HepG2 (cell line): ENCODE data around the gene TFB1M. TPM values are rescaled to one million over a fixed set of nuclear protein-coding genes. Genes with fewer than 3 reads are reported as not detected.

Experiments
- ATAC-seq: fragments of 200-7000 bp; cut with Tn5 transposase; 3 replicates; pipeline ENCODE4 v1.9.1; 2020; ENCODE audit warnings: mild to moderate bottlenecking, moderate library complexity
- BruUV-seq: library from RNA; stranded (reverse); fragments of 400-500 nt; replicated peaks from 2 replicates; lab custom pipeline; 2021; lab: Mats Ljungman, UMichigan
- CTCF ChIA-PET: fragments of 300-600 bp; formaldehyde crosslinking; extraction: SDS; loops from one replicate; lab custom pipeline; 2021; ENCODE audit warnings: low total read pairs, inconsistent platforms, low intra/inter-chr PET ratio; lab: Yijun Ruan, JAX
- POLR2A ChIA-PET: fragments of 350-600 bp; sonication (Branson Sonifier 250); formaldehyde crosslinking; loops from one replicate; lab custom pipeline; 2020; ENCODE audit warnings: antibody characterized with exemption, inconsistent platforms; lab: Yijun Ruan, JAX
- DNase-seq: peaks from one replicate; pipeline ENCODE4 v3.0.0-alpha.2; 2015; ENCODE audit warnings: low spot score
- FAIRE-seq: peaks from 3 replicates; lab custom pipeline; 2011; peaks lifted over from hg19 to GRCh38; lab: Jason Lieb, UNC
- H2AFZ ChIP-seq: one replicate; pipeline ENCODE4 v1.6.1; 2011; ENCODE audit warnings: low read length, inconsistent platforms
- H3K27ac ChIP-seq: fragments of 300-600 bp; 3 replicates; pipeline ENCODE4 v1.8.0; 2011; ENCODE audit warnings: mixed run types, mild to moderate bottlenecking, mixed read lengths, low read length, inconsistent platforms; ENCODE audit not compliant: insufficient read depth; ENCODE audit errors: extremely low read length
- H3K27me3 ChIP-seq, 2 experiments: fragments of 200-600 bp in 1 of 2; 2 replicates in 1 of 2; 3 replicates in 1 of 2; pipeline versions ENCODE4 v1.6.0 to v1.8.0; 2011; ENCODE audit warnings: low read length in 2 of 2, mild to moderate bottlenecking in 2 of 2, moderate library complexity in 2 of 2, inconsistent platforms in 1 of 2; ENCODE audit not compliant: insufficient read depth in 2 of 2, control insufficient read depth in 1 of 2
- H3K36me3 ChIP-seq, 2 experiments: fragments of 200-600 bp in 1 of 2; replicated peaks in 1 of 2; 2 replicates in 1 of 2; 3 replicates in 1 of 2; pipeline versions ENCODE4 v1.5.1 to v1.8.0; 2011; ENCODE audit warnings: low read length in 2 of 2, inconsistent platforms in 1 of 2; ENCODE audit not compliant: insufficient read depth in 2 of 2, control insufficient read depth in 1 of 2
- H3K4me1 ChIP-seq: 2 replicates; pipeline ENCODE4 v1.5.1; 2012; ENCODE audit warnings: low read length, inconsistent platforms; ENCODE audit not compliant: insufficient read depth
- H3K4me2 ChIP-seq: 2 replicates; pipeline ENCODE4 v1.6.0; 2011; ENCODE audit warnings: low read depth, low read length, inconsistent platforms
- H3K4me3 ChIP-seq, 3 experiments: fragments of 200-600 bp in 1 of 3; sonication (generic), shearing (Covaris generic) in 1 of 3; replicated peaks in 1 of 3; 2 replicates each; pipeline ENCODE4 v1.5.1; 2011 to 2016; ENCODE audit warnings: low read length in 3 of 3, inconsistent platforms in 2 of 3, low read depth in 2 of 3, mild to moderate bottlenecking in 2 of 3, control low read depth in 1 of 3, mixed read lengths in 1 of 3; ENCODE audit not compliant: insufficient read depth in 1 of 3
- H3K79me2 ChIP-seq: one replicate; pipeline ENCODE4 v1.6.1; 2011; ENCODE audit warnings: low read length, inconsistent platforms; ENCODE audit not compliant: insufficient read depth
- H3K9ac ChIP-seq: 2 replicates; pipeline ENCODE4 v1.6.0; 2011; ENCODE audit warnings: mild to moderate bottlenecking, low read depth, low read length, inconsistent platforms; ENCODE audit not compliant: insufficient read depth
- H3K9me3 ChIP-seq: 2 replicates; pipeline ENCODE4 v1.5.1; 2012; ENCODE audit warnings: mild to moderate bottlenecking, low read length
- H4K20me1 ChIP-seq: 2 replicates; pipeline ENCODE4 v1.6.0; 2011; ENCODE audit warnings: inconsistent platforms, mild to moderate bottlenecking, low read length, moderate library complexity; ENCODE audit not compliant: insufficient read depth
- AHDC1 ChIP-seq: sonication (generic); formaldehyde crosslinking; IDR thresholded peaks from 2 replicates; pipeline ENCODE4 v1.5.1; 2020; ENCODE audit warnings: mild to moderate bottlenecking, missing genetic modification reagents, borderline replicate concordance
- FOSL2 ChIP-seq: sonication (generic); formaldehyde crosslinking; IDR thresholded peaks from 2 replicates; pipeline ENCODE4 v1.4.0; 2020; ENCODE audit warnings: missing genetic modification reagents
- FOXA3 ChIP-seq: IDR thresholded peaks from 2 replicates; pipeline ENCODE4 v1.6.1; 2016; ENCODE audit warnings: missing genetic modification reagents, missing compliant biosample characterization
- HDAC2 ChIP-seq: sonication (generic); formaldehyde crosslinking; IDR thresholded peaks from 2 replicates; pipeline ENCODE4 v1.4.0; 2020; ENCODE audit warnings: missing genetic modification reagents
- HOXA5 ChIP-seq: sonication (generic); formaldehyde crosslinking; IDR thresholded peaks from 2 replicates; pipeline ENCODE4 v1.4.0; 2020; ENCODE audit warnings: missing genetic modification reagents
- IKZF4 ChIP-seq: sonication (generic); formaldehyde crosslinking; IDR thresholded peaks from 2 replicates; pipeline ENCODE4 v1.5.1; 2020; ENCODE audit warnings: borderline replicate concordance, mild to moderate bottlenecking, low read depth, missing genetic modification reagents; ENCODE audit errors: not compliant biosample characterization
- NKX3-1 ChIP-seq: sonication (generic); formaldehyde crosslinking; IDR thresholded peaks from 2 replicates; pipeline ENCODE4 v1.5.0; 2020; ENCODE audit warnings: missing genetic modification reagents
- TBP ChIP-seq: sonication (generic); formaldehyde crosslinking; IDR thresholded peaks from 2 replicates; pipeline ENCODE4 v1.5.0; 2020; ENCODE audit warnings: missing genetic modification reagents
- TOPORS ChIP-seq: sonication (generic); formaldehyde crosslinking; IDR thresholded peaks from 2 replicates; pipeline ENCODE4 v1.8.0; 2023; ENCODE audit warnings: mild to moderate bottlenecking, missing genetic modification reagents
- ZBTB21 ChIP-seq: sonication (generic); formaldehyde crosslinking; IDR thresholded peaks from 2 replicates; pipeline ENCODE4 v1.4.0; 2020; ENCODE audit warnings: missing genetic modification reagents
- ZNF143 ChIP-seq: sonication (generic); formaldehyde crosslinking; IDR thresholded peaks from 2 replicates; pipeline ENCODE4 v1.4.0; 2020; ENCODE audit warnings: missing genetic modification reagents
- ZNF337 ChIP-seq: sonication (generic); formaldehyde crosslinking; IDR thresholded peaks from 2 replicates; pipeline ENCODE4 v1.5.1; 2020; ENCODE audit warnings: missing genetic modification reagents, low read depth, mild to moderate bottlenecking, borderline replicate concordance
- ZNF530 ChIP-seq: sonication (generic); formaldehyde crosslinking; IDR thresholded peaks from 2 replicates; pipeline ENCODE4 v1.5.0; 2020; ENCODE audit warnings: low read depth, mild to moderate bottlenecking, missing genetic modification reagents
- ZNF614 ChIP-seq: IDR thresholded peaks from 2 replicates; pipeline ENCODE4 v1.6.1; 2018; ENCODE audit warnings: missing biosample characterization, missing genetic modification reagents, inconsistent platforms, borderline replicate concordance
- ZNF850 ChIP-seq: sonication (generic); formaldehyde crosslinking; conservative IDR thresholded peaks from 2 replicates; pipeline ENCODE4 v1.9.0; 2021; ENCODE audit warnings: mild to moderate bottlenecking, missing genetic modification reagents
- WGBS: methylation state at CpG from one replicate; pipeline ENCODE4 v1.1.6; 2017; ENCODE audit warnings: low lambda C conversion rate; 5-methylcytosine and 5-hydroxymethylcytosine counted together
- in situ Hi-C: cut with HindIII; loops from 2 replicates; pipeline ENCODE4 v1.10.0; 2017; ENCODE audit warnings: low pct_unique_long_range_greater_than_20kb; ENCODE audit not compliant: extremely low pct_ligation_motif_present
- intact Hi-C: fragments of 100-400 bp; cut with micrococcal nuclease; formaldehyde crosslinking; loops from one replicate; pipeline ENCODE4 v1.10.0; 2022; ENCODE audit not compliant: unreplicated experiment
- polyA plus RNA-seq, 8 experiments: library from polyadenylated mRNA; depleted of rRNA in 3 of 8; stranded (reverse) in 7 of 8; unstranded in 1 of 8; fragments of >200 nt; fragmentation: Illumina TruSeq in 4 of 8; extraction: Trizol in 4 of 8; gene quantifications; 2 replicates each; pipeline versions ENCODE4 v1.2.1 to v1.2.3, GENCODE V29; 2011 to 2016; ENCODE audit warnings: low read depth in 4 of 8, missing spikeins in 1 of 8, mixed read lengths in 1 of 8; ENCODE audit not compliant: insufficient read depth in 1 of 8
- total RNA-seq, 5 experiments: library from RNA; depleted of rRNA; stranded (reverse); fragments of >200 nt; fragmentation: Illumina TruSeq; extraction: Trizol; gene quantifications; 2 replicates each; pipeline ENCODE4 v1.2.3, GENCODE V29; 2016; ENCODE audit warnings: low read depth in 1 of 5
- TF ChIP-seq, protein P1 (sequence below): sonication (generic); formaldehyde crosslinking; IDR thresholded peaks from 2 replicates; pipeline ENCODE4 v1.5.0; 2020; ENCODE audit warnings: missing genetic modification reagents

The TFB1M gene
- total and polyA plus RNA-seq, 2 of the 13 experiments (the other 11 are each of a cell fraction or from before 2014, with no cell fraction given) = 91.4 to 122 TPM

DNA sequence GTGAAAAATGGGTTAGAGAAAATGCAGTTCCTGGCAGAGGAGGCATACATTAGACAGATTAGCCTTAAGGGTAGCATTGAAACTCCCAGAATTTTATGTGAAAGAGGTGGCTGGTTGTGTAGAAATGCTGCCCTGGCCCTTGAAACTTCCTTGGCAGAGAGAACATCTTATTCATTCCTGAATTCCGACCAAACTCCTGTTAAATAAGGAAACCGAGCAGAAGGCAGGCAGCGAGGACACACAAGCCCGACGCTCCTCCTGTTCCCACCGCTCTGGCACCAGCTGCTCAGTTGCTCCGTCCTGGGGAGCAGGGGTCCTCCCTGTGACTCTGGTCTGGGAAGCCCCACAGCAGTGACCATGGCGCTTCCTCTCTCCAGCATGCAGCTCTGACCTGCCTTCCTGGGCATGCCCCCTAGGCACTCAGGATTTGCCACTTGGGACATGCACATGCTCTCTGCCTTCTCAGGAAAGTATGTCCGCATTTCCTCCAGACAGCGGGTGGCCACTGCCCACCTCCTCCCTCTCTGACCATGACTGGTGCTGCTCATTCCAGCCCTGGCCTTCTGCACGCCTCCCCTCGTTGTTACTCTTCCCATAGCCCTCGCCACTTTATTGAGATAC lies 85.6 kb downstream of the TFB1M start:
- CTCF ChIA-PET = no interaction called here
- WGBS = 70% methylated on average over 13 of the region's 13 CpGs
- H3K27ac ChIP-seq = no peak overlapping the region

DNA sequence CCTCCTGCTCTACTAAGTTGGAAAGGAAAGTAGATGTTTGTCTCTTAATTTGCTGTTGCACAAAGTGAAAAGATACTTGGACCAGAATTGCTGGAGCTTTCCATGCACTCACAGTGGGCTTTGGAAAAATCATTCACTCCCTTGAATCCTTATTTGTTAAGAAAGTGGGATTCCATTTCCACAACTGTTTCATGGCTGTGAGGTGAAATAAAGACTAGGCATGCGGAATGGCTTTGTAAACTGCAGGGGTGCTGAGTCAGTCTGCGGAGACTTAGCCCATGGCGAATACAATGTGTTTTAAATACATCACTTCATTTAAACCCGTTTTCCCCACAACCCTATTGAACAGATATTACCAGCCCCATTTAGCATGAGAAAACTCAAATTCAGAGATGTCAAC lies 87.2 kb downstream of the TFB1M start:
- 0 out of 2 replicates have a peak, but pooled peaks cover 7% of the 10 kb centered on the region for H3K9me3 ChIP-seq
- 70% methylated on average over 4 of the region's 4 CpGs for WGBS
- peaks cover 12% of the 10 kb centered on the region for H3K4me1 ChIP-seq
- CTCF ChIA-PET = no interaction called here
- BruUV-seq = no TSS peak
- no peaks in the 10 kb centered on the region for H3K79me2 ChIP-seq
- intact Hi-C loops (no loop called here), in situ Hi-C loops (no loop called here)
- no peak overlapping the region for H3K9ac ChIP-seq
- H4K20me1 ChIP-seq = no peaks in the 10 kb centered on the region
- FAIRE-seq (no peak), ATAC-seq (no peak), DNase-seq (no peak)
- no peak overlapping the region for H3K4me3 ChIP-seq
- no peak overlapping the region for H3K27ac ChIP-seq
- POLR2A ChIA-PET = no interaction called here
- H3K4me2 ChIP-seq = no peak overlapping the region
- H3K27me3 ChIP-seq = no peaks in the 10 kb centered on the region
- H2AFZ ChIP-seq = no peak overlapping the region
- no peaks in the 10 kb centered on the region for H3K36me3 ChIP-seq
- TF ChIP-seq, protein P1, sequence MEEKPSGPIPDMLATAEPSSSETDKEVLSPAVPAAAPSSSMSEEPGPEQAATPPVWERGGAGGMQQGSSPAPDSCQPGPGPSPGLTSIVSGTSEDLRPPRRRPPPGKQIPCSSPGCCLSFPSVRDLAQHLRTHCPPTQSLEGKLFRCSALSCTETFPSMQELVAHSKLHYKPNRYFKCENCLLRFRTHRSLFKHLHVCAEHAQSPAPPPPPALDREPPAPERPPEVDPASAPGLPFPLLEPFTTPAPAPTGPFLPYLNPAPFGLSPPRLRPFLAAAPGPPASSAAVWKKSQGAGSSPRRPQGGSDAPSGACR (CRISPR knock-in tag) = no peak
- TF ChIP-seq AHDC1 (CRISPR knock-in tag) (no peak), ZNF143 (no peak), ZNF530 (no peak), ZNF614 (CRISPR knock-in tag) (no peak), TOPORS (CRISPR knock-in tag) (no peak), HDAC2 (CRISPR knock-in tag) (no peak), IKZF4 (no peak), HOXA5 (CRISPR knock-in tag) (no peak), NKX3-1 (CRISPR knock-in tag) (no peak), TBP (CRISPR knock-in tag) (no peak), FOXA3 (CRISPR knock-in tag) (no peak)

More for the DNA sequence above, 85.6 kb downstream of the TFB1M start:
- TF ChIP-seq FOSL2 (CRISPR knock-in tag) = no peak
- TF ChIP-seq ZNF850 (CRISPR knock-in tag) = no peak
- no peak for TF ChIP-seq ZNF337 (CRISPR knock-in tag)
- TF ChIP-seq ZBTB21 (CRISPR knock-in tag) = no peak
- Histone ChIP-seq H3K79me2 (no peaks in the 10 kb centered on the region), H3K9me3 (0 out of 2 replicates have a peak, but pooled peaks cover 7% of the 10 kb centered on the region), H3K27me3 (no peaks in the 10 kb centered on the region), H3K9ac (no peak overlapping the region), H3K36me3 (no peaks in the 10 kb centered on the region), H2AFZ (no peak overlapping the region), H3K4me3 (no peak overlapping the region), H3K4me1 (peaks cover 10% of the 10 kb centered on the region), H4K20me1 (no peaks in the 10 kb centered on the region), H3K4me2 (no peak overlapping the region)
- ATAC-seq (no peak), FAIRE-seq (no peak), DNase-seq (no peak)
- BruUV-seq = no TSS peak
- intact Hi-C loops = no loop called here
- in situ Hi-C loops = no loop called here
- POLR2A ChIA-PET = no interaction called here
